HCT116 (cell line): ENCODE data around the gene TUB. TPM values are rescaled to one million over a fixed set of nuclear protein-coding genes. Genes with fewer than 3 reads are reported as not detected.

Source experiments
- ATAC-seq: fragments of 200-7000 bp; cut with Tn5 transposase; 2 replicates; pipeline ENCODE4 v1.9.1; 2020; ENCODE audit warnings: mild to moderate bottlenecking, moderate library complexity
- BruUV-seq: library from RNA; stranded (reverse); fragments of 400-500 nt; replicated peaks from 2 replicates; lab custom pipeline; 2021; lab: Mats Ljungman, UMichigan
- CTCF ChIA-PET: fragments of 300-600 bp; sonication (Branson Sonifier 250); formaldehyde crosslinking; loops from one replicate; lab custom pipeline; 2021; ENCODE audit warnings: antibody characterized with exemption; lab: Charles Lee
- POLR2A ChIA-PET: fragments of 300-600, 350-600 bp; sonication (Branson Sonifier 250); formaldehyde crosslinking; loops from one replicate; lab custom pipeline; 2021; ENCODE audit warnings: antibody characterized with exemption; lab: Charles Lee
- RAD21 ChIA-PET, 2 experiments: fragments of 300-600 bp; sonication (Branson Sonifier 250); formaldehyde crosslinking; loops; one replicate each; lab custom pipeline; 2023; ENCODE audit warnings: low total read pairs in 2 of 2; ENCODE audit not compliant: uncharacterized antibody in 2 of 2, unreplicated experiment in 2 of 2, low non-redundant PET in 1 of 2; lab: Charles Lee
- DNase-seq: peaks from one replicate; pipeline ENCODE4 v3.0.0-alpha.2; 2010; ENCODE audit warnings: low read depth, low spot score
- H2AFZ ChIP-seq: fragments of 200-600 bp; shearing (Covaris generic), sonication (generic); 2 replicates; pipeline ENCODE4 v1.6.1; 2017; ENCODE audit warnings: low read depth, mixed run types, mixed read lengths, antibody characterized with exemption, low read length; ENCODE audit not compliant: poor library complexity, severe bottlenecking
- H3K27ac ChIP-seq: 2 replicates; pipeline ENCODE4 v1.5.1; 2012; ENCODE audit warnings: low read depth, low read length
- H3K27me3 ChIP-seq: fragments of 200-600 bp; sonication (generic); 2 replicates; pipeline ENCODE4 v1.6.1; 2016; ENCODE audit warnings: mixed run types, low read length, mixed read lengths; ENCODE audit not compliant: insufficient read depth
- H3K36me3 ChIP-seq, 2 experiments: fragments of 200-500 bp in 1 of 2; fragments of 200-600 bp in 1 of 2; sonication (Bioruptor generic) in 1 of 2; sonication (generic) in 1 of 2; 2 replicates each; pipeline versions ENCODE4 v1.5.1 to v1.6.1; 2014 to 2016; ENCODE audit warnings: low read length in 2 of 2, inconsistent platforms in 1 of 2, mixed read lengths in 1 of 2, mixed run types in 1 of 2; ENCODE audit not compliant: insufficient read depth in 2 of 2, control insufficient read depth in 1 of 2
- H3K4me1 ChIP-seq, 2 experiments: fragments of 200-600 bp in 1 of 2; sonication (generic) in 1 of 2; 2 replicates each; pipeline versions ENCODE4 v1.5.1 to v1.6.1; 2012 to 2017; ENCODE audit warnings: low read length in 2 of 2, inconsistent platforms in 1 of 2, mild to moderate bottlenecking in 1 of 2, mixed read lengths in 1 of 2, mixed run types in 1 of 2, moderate library complexity in 1 of 2; ENCODE audit not compliant: insufficient read depth in 2 of 2, control insufficient read depth in 1 of 2
- H3K4me2 ChIP-seq: fragments of 200-600 bp; sonication (generic); 2 replicates; pipeline ENCODE4 v1.6.1; 2017; ENCODE audit warnings: mixed run types, low read length, mixed read lengths
- H3K4me3 ChIP-seq, 2 experiments: fragments of 200-600 bp in 1 of 2; sonication (generic) in 1 of 2; replicated peaks in 1 of 2; 2 replicates each; pipeline ENCODE4 v1.5.1; 2011 to 2016; ENCODE audit warnings: low read length in 2 of 2, control low read depth in 1 of 2, low read depth in 1 of 2, mild to moderate bottlenecking in 1 of 2, mixed read lengths in 1 of 2, mixed run types in 1 of 2
- H3K79me2 ChIP-seq: fragments of 200-600 bp; sonication (generic); 2 replicates; pipeline ENCODE4 v1.6.1; 2017; ENCODE audit warnings: mild to moderate bottlenecking, mixed run types, low read length, moderate library complexity, mixed read lengths; ENCODE audit not compliant: insufficient read depth
- H3K9ac ChIP-seq: fragments of 200-600 bp; sonication (generic); 2 replicates; pipeline ENCODE4 v1.6.1; 2016; ENCODE audit warnings: low read length, mixed read lengths
- H3K9me2 ChIP-seq: fragments of 200-600 bp; sonication (generic), shearing (Covaris generic); 2 replicates; pipeline ENCODE4 v1.6.1; 2017; ENCODE audit warnings: mixed run types, mild to moderate bottlenecking, moderate library complexity; ENCODE audit not compliant: insufficient read depth
- H3K9me3 ChIP-seq, 2 experiments: fragments of 200-500 bp in 1 of 2; fragments of 200-600 bp in 1 of 2; sonication (Bioruptor generic) in 1 of 2; sonication (generic) in 1 of 2; 2 replicates each; pipeline ENCODE4 v1.6.1; 2014 to 2017; ENCODE audit warnings: low read length in 2 of 2, mixed read lengths in 2 of 2, inconsistent platforms in 1 of 2, low read depth in 1 of 2, mild to moderate bottlenecking in 1 of 2, mixed run types in 1 of 2, moderate library complexity in 1 of 2; ENCODE audit not compliant: control insufficient read depth in 1 of 2, insufficient read depth in 1 of 2
- H4K20me1 ChIP-seq: fragments of 200-600 bp; sonication (generic), shearing (Covaris generic); 2 replicates; pipeline ENCODE4 v1.6.1; 2017; ENCODE audit warnings: mixed run types, mild to moderate bottlenecking, moderate library complexity; ENCODE audit not compliant: insufficient read depth
- ATF3 ChIP-seq: IDR thresholded peaks from 2 replicates; pipeline ENCODE4 v1.6.1; 2012
- CEBPB ChIP-seq: IDR thresholded peaks from 2 replicates; pipeline ENCODE4 v1.6.1; 2012; ENCODE audit warnings: low read depth
- CTCF ChIP-seq, 3 experiments: fragments of 200-600 bp in 1 of 3; sonication (generic) in 1 of 3; IDR thresholded peaks in 2 of 3; conservative IDR thresholded peaks in 1 of 3; 2 replicates each; pipeline ENCODE4 v1.5.1; 2012 to 2017; ENCODE audit warnings: low read depth in 2 of 3, low read length in 2 of 3, antibody characterized with exemption in 1 of 3, borderline replicate concordance in 1 of 3, control low read depth in 1 of 3, mild to moderate bottlenecking in 1 of 3, mixed read lengths in 1 of 3, mixed run types in 1 of 3, moderate library complexity in 1 of 3; ENCODE audit not compliant: insufficient read depth in 1 of 3
- EGR1 ChIP-seq: IDR thresholded peaks from 2 replicates; pipeline ENCODE4 v1.6.1; 2012; ENCODE audit warnings: low read depth
- EZH2phosphoT487 ChIP-seq: fragments of 200-600 bp; IDR thresholded peaks from 2 replicates; pipeline ENCODE4 v1.6.1; 2018; ENCODE audit warnings: antibody characterized with exemption, borderline replicate concordance
- FOSL1 ChIP-seq: IDR thresholded peaks from 2 replicates; pipeline ENCODE4 v1.6.1; 2012; ENCODE audit warnings: low read depth
- POLR2AphosphoS5 ChIP-seq: IDR thresholded peaks from 2 replicates; pipeline ENCODE4 v1.6.1; 2011; ENCODE audit warnings: mild to moderate bottlenecking, low read depth, low read length, moderate library complexity
- REST ChIP-seq: IDR thresholded peaks from 2 replicates; pipeline ENCODE4 v1.6.1; 2012; ENCODE audit warnings: low read depth
- SP1 ChIP-seq: IDR thresholded peaks from 2 replicates; pipeline ENCODE4 v1.6.1; 2012; ENCODE audit warnings: low read depth
- TCF7L2 ChIP-seq: IDR thresholded peaks from 2 replicates; pipeline ENCODE4 v1.7.0; 2011; ENCODE audit warnings: borderline replicate concordance, inconsistent platforms; ENCODE audit not compliant: insufficient read depth, insufficient read length; ENCODE audit errors: extremely low read depth
- YY1 ChIP-seq: IDR thresholded peaks from 2 replicates; pipeline ENCODE4 v1.6.1; 2011; ENCODE audit warnings: low read length, low read depth, moderate library complexity, mild to moderate bottlenecking; ENCODE audit not compliant: insufficient replicate concordance; ENCODE audit errors: extremely low read depth
- ZFX ChIP-seq: fragments of 450-650 bp; IDR thresholded peaks from 2 replicates; pipeline ENCODE4 v1.6.1; 2017
- intact Hi-C: fragments of 100-400 bp; cut with micrococcal nuclease; formaldehyde crosslinking; loops from 2 replicates; pipeline ENCODE4 v1.10.0; 2022
- total RNA-seq: library from RNA; stranded (reverse); gene quantifications from one replicate; pipeline ENCODE4 v1.2.1, GENCODE V29; 2021; ENCODE audit not compliant: unreplicated experiment

Gene TUB
- total RNA-seq, 1 experiment from 2014 or later: 0.02 TPM

GRCh38 chr11:8127447-8127846 is 46.4 kb downstream of the TUB start:
- H3K4me2 ChIP-seq: no peak overlapping the region
- no peak for ATAC-seq
- H3K4me3 ChIP-seq: no peak overlapping the region
- ChIA-PET RAD21 (no interaction called here), POLR2A (no interaction called here), CTCF (no interaction called here)
- H3K9ac ChIP-seq: no peak overlapping the region
- no peaks in the 10 kb centered on the region for H3K27me3 ChIP-seq
- no peaks in the 10 kb centered on the region for H3K79me2 ChIP-seq
- H3K9me2 ChIP-seq: no peaks in the 10 kb centered on the region
- H3K36me3 ChIP-seq: no peaks in the 10 kb centered on the region
- intact Hi-C loops: no loop called here
- no peak overlapping the region for H2AFZ ChIP-seq
- no peak for DNase-seq
- H4K20me1 ChIP-seq: no peaks in the 10 kb centered on the region
- no peak for TF ChIP-seq YY1
- TF ChIP-seq POLR2AphosphoS5: no peak
- no peak for TF ChIP-seq CTCF (IDR thresholded peaks at IDR 0.05 in 2 of 3, conservative IDR thresholded peaks at IDR 0.05 in 1 of 3; ENCODE audit: borderline replicate concordance in 1 of 3, insufficient read depth in 1 of 3, low read depth in 2 of 3, low read length in 2 of 3)
- TF ChIP-seq EZH2phosphoT487: no peak
- TF ChIP-seq CEBPB: no peak
- TF ChIP-seq REST: no peak
- TF ChIP-seq EGR1: no peak
- TF ChIP-seq FOSL1: no peak
- TF ChIP-seq ZFX: no peak
- no peak for TF ChIP-seq SP1
- TF ChIP-seq ATF3: no peak
- TF ChIP-seq TCF7L2: no peak
- BruUV-seq: no TSS peak
- no peak overlapping the region for H3K27ac ChIP-seq
- H3K4me1 ChIP-seq: no peaks in the 10 kb centered on the region
- H3K9me3 ChIP-seq: no peaks in the 10 kb centered on the region
